HS-5 (cell line): ENCODE results near the gene GALNT4.

Experiments used
- DNase-seq: peaks from one replicate; pipeline ENCODE4 v3.0.0-alpha.2; 2012; ENCODE audit warnings: low read depth

The GALNT4 gene

GRCh38 chr12:89524541-89525304 lies at the start of gene GALNT4:
Gene GALNT4, minus strand, starts transcription at chr12:89524796. Its CDS starts 247 bp downstream, at chr12:89524549.
- no peak for DNase-seq

GRCh38 chr12:89573051-89573810 lies 48.6 kb upstream of the GALNT4 start:
- DNase-seq = no peak

GRCh38 chr12:89571491-89572195 lies 47.0 kb upstream of the GALNT4 start:
- peak; percentile 60 for DNase-seq

GRCh38 chr12:89568484-89568883 lies 43.9 kb upstream of the GALNT4 start:
- DNase-seq = no peak

- DNase-seq = no peak
Measured at GRCh38 chr12:89567691-89568239, 43.2 kb upstream of the GALNT4 start.

GRCh38 chr12:89566615-89567014 lies 42.0 kb upstream of the GALNT4 start:
- no peak for DNase-seq

GRCh38 chr12:89565002-89565401 lies 40.4 kb upstream of the GALNT4 start:
- DNase-seq = no peak

- DNase-seq = no peak
Measured at GRCh38 chr12:89559753-89560152, 35.2 kb upstream of the GALNT4 start.

GRCh38 chr12:89556976-89557375 lies 32.4 kb upstream of the GALNT4 start:
- no peak for DNase-seq

GRCh38 chr12:89552376-89552775 lies 27.8 kb upstream of the GALNT4 start:
- no peak for DNase-seq

- DNase-seq = no peak
Measured at GRCh38 chr12:89551747-89552146, 27.2 kb upstream of the GALNT4 start.

GRCh38 chr12:89547101-89547500 lies 22.5 kb upstream of the GALNT4 start:
- DNase-seq = no peak

- DNase-seq = no peak
Measured at GRCh38 chr12:89546151-89546550, 21.6 kb upstream of the GALNT4 start.

GRCh38 chr12:89544681-89545184 lies 20.1 kb upstream of the GALNT4 start:
- DNase-seq = no peak

- no peak for DNase-seq
Measured at GRCh38 chr12:89544022-89544421, 19.4 kb upstream of the GALNT4 start.

GRCh38 chr12:89542912-89543592 lies 18.5 kb upstream of the GALNT4 start:
- DNase-seq = no peak

- no peak for DNase-seq
Measured at GRCh38 chr12:89542236-89542635, 17.6 kb upstream of the GALNT4 start.

- no peak for DNase-seq
Measured at GRCh38 chr12:89540586-89540985, 16.0 kb upstream of the GALNT4 start.

- no peak for DNase-seq
Measured at GRCh38 chr12:89539426-89540223, 15.0 kb upstream of the GALNT4 start.

GRCh38 chr12:89538897-89539296 lies 14.3 kb upstream of the GALNT4 start:
- no peak for DNase-seq

- DNase-seq = no peak
Measured at GRCh38 chr12:89537389-89537788, 12.8 kb upstream of the GALNT4 start.
